ENCODE measurements around the gene RASL12.

Gene RASL12

DNA sequence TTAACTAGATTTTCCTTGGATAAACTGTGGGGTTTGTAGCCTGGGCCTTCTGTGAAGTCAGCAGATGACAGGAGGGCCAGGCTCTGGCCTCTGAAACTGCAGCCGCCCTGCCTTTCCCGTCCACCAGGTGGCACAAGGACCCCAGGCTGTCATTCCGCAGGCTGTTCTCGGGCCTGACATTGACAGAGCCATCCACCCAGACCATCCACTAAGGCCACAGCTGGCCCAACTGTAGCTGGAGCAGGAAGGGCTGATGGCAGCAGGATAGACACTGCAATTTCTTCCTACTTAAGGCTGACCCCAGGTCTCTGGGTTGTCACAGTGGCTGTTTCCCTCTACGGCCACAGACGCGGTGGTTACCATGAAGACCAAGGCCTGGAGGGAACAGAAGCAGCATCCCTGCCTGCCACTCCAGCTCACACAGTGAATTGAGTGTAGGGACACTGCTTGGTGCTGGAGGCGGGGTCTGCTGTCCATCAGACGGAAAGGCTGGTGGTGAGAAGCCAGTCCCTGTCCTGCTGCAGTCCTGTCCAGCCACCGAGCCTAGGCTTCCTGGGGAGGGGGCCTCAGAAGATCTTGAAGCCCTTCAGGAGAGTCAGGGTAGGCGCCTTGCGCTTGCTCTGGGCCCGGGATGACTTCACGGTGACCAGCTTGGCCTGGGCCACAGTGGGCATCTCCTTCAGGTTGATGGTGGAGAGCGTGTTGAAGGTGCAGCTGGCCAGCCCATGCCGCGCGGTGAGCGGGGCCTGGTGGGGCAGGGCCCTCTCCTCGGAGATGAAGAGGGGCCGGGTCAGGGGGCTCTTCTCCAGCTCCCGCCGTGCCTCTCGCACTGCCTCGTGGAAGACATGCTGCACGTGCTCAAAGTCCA, 13.2 kb downstream of the RASL12 start:
- peak; percentile 83 for DNase-seq (ENCODE audit: low read depth)
- no peak overlapping the region for H3K4me3 ChIP-seq (ENCODE audit: low read depth, low read length)
- TF ChIP-seq, protein P1, sequence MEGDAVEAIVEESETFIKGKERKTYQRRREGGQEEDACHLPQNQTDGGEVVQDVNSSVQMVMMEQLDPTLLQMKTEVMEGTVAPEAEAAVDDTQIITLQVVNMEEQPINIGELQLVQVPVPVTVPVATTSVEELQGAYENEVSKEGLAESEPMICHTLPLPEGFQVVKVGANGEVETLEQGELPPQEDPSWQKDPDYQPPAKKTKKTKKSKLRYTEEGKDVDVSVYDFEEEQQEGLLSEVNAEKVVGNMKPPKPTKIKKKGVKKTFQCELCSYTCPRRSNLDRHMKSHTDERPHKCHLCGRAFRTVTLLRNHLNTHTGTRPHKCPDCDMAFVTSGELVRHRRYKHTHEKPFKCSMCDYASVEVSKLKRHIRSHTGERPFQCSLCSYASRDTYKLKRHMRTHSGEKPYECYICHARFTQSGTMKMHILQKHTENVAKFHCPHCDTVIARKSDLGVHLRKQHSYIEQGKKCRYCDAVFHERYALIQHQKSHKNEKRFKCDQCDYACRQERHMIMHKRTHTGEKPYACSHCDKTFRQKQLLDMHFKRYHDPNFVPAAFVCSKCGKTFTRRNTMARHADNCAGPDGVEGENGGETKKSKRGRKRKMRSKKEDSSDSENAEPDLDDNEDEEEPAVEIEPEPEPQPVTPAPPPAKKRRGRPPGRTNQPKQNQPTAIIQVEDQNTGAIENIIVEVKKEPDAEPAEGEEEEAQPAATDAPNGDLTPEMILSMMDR (conservative IDR thresholded peaks at IDR 0.05; ENCODE audit: low read depth, low read length): peak; percentile 98

DNA sequence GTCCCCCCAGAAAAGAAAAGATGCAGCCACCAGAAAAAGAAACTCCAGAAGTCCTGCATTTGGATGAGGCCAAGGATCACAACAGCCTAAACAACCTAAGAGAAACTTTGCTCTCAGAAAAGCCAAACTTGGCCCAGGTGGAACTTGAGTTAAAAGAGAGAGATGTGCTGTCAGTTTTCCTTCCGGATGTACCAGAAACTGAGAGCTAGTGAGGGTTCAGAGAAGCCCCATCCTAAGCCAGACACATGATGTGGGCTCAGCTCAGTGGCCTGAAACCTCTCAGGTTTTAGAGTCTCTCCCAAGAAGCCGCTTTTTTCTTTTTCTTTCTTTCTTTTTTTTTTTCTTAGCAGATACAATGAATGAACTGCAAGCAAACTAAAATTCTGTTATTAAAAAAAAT, 14.8 kb downstream of the RASL12 start:
- TF ChIP-seq, protein P1 (conservative IDR thresholded peaks at IDR 0.05; ENCODE audit: low read depth, low read length): no peak
- DNase-seq (ENCODE audit: low read depth): no peak
- H3K4me3 ChIP-seq (ENCODE audit: low read depth, low read length): no peak overlapping the region

DNA sequence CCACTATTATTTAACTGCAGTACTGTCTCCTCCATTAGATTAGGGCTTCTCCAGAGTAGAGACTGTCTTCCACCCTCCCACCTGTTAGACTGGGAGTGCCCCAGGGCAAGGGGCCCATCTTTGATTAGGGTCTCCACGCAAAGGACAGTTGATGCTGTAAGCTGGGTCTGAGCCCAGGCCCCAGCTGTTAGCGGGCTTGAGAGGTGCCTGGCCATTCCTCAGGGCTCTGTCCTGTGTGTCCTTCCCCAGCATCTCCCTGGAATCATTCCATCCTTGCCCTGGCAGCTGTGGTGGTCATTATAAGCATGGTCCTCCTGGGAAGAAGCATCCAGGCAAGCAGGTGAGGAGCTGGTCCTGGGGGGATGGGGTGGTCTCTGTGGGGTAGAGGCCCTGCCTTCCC, 16.5 kb downstream of the RASL12 start:
- TF ChIP-seq, protein P1 (conservative IDR thresholded peaks at IDR 0.05; ENCODE audit: low read depth, low read length): no peak
- no peak overlapping the region for H3K4me3 ChIP-seq (ENCODE audit: low read depth, low read length)
- DNase-seq (ENCODE audit: low read depth): no peak

DNA sequence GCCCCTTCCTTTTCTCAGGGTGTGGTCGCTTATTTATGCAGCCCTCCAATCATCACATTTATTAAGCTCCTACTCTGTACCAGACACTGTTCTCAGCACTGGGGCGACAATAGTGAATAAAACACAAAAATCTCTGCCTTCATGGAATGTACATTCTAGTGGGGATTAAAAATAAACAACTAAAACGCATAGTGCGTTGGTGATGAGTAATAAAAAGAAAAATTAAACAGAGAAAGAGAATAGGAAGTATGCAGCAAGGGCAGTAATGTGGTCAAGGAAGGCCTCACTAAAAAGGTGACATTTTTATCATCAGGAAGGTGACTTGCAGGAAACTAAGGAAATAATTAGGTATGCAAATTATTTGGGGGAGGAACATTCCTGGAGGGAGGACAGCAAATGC, 17.5 kb downstream of the RASL12 start:
- TF ChIP-seq, protein P1 (conservative IDR thresholded peaks at IDR 0.05; ENCODE audit: low read depth, low read length): no peak
- no peak for DNase-seq (ENCODE audit: low read depth)
- no peak overlapping the region for H3K4me3 ChIP-seq (ENCODE audit: low read depth, low read length)

DNA sequence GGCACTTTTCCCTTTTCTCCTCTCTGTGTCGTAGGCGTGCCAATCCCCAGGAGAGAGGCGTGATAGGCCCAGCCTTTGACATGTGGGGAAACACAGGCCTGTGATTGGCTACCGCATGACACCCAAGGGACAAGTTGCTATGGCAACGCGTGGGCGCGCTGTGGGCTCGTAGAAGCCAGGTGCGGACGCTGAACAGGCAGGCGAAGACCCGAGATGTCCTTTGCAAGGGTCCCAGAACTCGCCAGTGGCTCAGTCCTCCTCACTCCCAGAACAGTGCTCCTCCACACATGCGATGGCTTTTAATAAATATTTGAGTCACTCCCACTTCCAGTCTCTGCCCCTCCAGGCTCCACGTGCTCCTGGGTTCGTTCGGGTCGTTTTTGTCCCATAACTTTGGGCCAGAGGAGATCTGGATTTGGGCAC, 18.4 kb downstream of the RASL12 start:
- TF ChIP-seq, protein P1 (conservative IDR thresholded peaks at IDR 0.05; ENCODE audit: low read depth, low read length): no peak
- peak overlapping the region; percentile 46 for H3K4me3 ChIP-seq (ENCODE audit: low read depth, low read length)
- DNase-seq (ENCODE audit: low read depth): peak; percentile 95

DNA sequence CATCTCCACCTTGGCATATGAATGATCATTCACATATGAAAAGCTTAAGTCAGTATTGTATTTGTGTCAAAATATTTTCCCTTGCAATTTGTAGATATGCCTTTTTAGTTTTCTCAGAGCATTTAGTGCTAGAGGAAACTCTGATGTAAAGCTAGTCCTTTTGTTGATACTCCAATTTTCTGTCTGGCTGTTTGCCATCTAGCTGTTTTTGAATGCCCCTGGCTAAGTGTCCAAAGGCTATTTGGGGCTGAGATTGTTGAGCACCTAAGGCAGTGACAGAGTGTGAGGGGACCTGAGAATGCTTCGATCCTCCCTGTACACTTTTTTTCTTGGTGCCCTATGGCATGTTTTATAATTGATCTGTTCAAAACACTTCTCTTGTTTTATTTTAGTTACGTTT, 19.6 kb downstream of the RASL12 start:
- TF ChIP-seq, protein P1 (conservative IDR thresholded peaks at IDR 0.05; ENCODE audit: low read depth, low read length): no peak
- DNase-seq (ENCODE audit: low read depth): no peak
- H3K4me3 ChIP-seq (ENCODE audit: low read depth, low read length): no peak overlapping the region
